Measurements from ENCODE around the gene STX4. TPM values are rescaled to one million over a fixed set of nuclear protein-coding genes. Genes with fewer than 3 reads are reported as not detected.
A peak's percentile ranks its signal among the peaks of the same experiment; 100 is the strongest.

Gene STX4
- total RNA-seq, 1 experiment from 2014 or later: 32.3 TPM

GRCh38 chr16:30985401-30986128 lies 47.8 kb upstream of the STX4 start:
- Histone ChIP-seq H3T11ph (ENCODE audit: low read length) (no peak overlapping the region), H2AFZ (ENCODE audit: low read length) (no peak overlapping the region), H3K14ac (ENCODE audit: insufficient read depth, low read length) (no peak overlapping the region), H3K23me2 (ENCODE audit: insufficient read length, low read depth, low read length, poor library complexity, severe bottlenecking) (no peaks in the 10 kb centered on the region), H3K27ac (ENCODE audit: insufficient read length, low read depth, low read length) (no peak overlapping the region), H2BK120ac (ENCODE audit: low read depth, low read length, poor library complexity, severe bottlenecking) (no peak overlapping the region), H3K4ac (ENCODE audit: low read depth, low read length) (no peak overlapping the region), H2BK15ac (ENCODE audit: low read depth, low read length) (no peak overlapping the region), H3K9ac (ENCODE audit: extremely low read depth, insufficient read length, low read length) (no peak overlapping the region), H2BK20ac (ENCODE audit: low read depth, low read length, poor library complexity, severe bottlenecking) (no peak overlapping the region), H2BK5ac (ENCODE audit: insufficient read length, low read length) (no peak overlapping the region), H4K8ac (replicated peaks; ENCODE audit: insufficient read length, low read depth, low read length) (no peak overlapping the region), H4K91ac (ENCODE audit: insufficient read length, low read depth, low read length) (no peak overlapping the region), H3K4me1 (ENCODE audit: insufficient read depth, low read length) (no peaks in the 10 kb centered on the region), H3K79me2 (ENCODE audit: insufficient read depth, low read length) (no peaks in the 10 kb centered on the region), H3K27me3 (ENCODE audit: insufficient read depth, low read length) (no peaks in the 10 kb centered on the region), H3K9me3 (ENCODE audit: control insufficient read depth, low read depth, low read length) (no peaks in the 10 kb centered on the region), H3K4me2 (ENCODE audit: insufficient read depth, insufficient read length, low read length) (peak overlapping the region; percentile 3), H2AK5ac (ENCODE audit: insufficient read length, low read length) (no peak overlapping the region), H4K5ac (ENCODE audit: insufficient read length, low read depth, low read length) (no peak overlapping the region), H4K20me1 (ENCODE audit: control insufficient read depth, insufficient read depth, insufficient read length) (no peaks in the 10 kb centered on the region), H3K56ac (ENCODE audit: insufficient read length, low read depth, low read length) (no peak overlapping the region), H3K79me1 (ENCODE audit: insufficient read depth, low read depth, low read length, poor library complexity, severe bottlenecking) (no peaks in the 10 kb centered on the region), H3K23ac (ENCODE audit: insufficient read length, low read depth, low read length) (no peak overlapping the region), H2BK12ac (ENCODE audit: insufficient read length, low read depth, low read length) (no peak overlapping the region), H3K18ac (ENCODE audit: insufficient read length, low read depth, low read length) (no peak overlapping the region)
- no CpG with 5 or more reads among the region's 20 CpGs for WGBS (ENCODE audit: extremely low coverage, insufficient read length, low lambda C conversion rate)
- no peak; the same call in 2 of the 3 replicates for TF ChIP-seq CTCF (conservative IDR thresholded peaks at IDR 0.05)
- no peaks in the 10 kb centered on the region for H3K9me3 Mint-ChIP-seq
- H3K4me1 Mint-ChIP-seq: peaks cover 5 to 10% of the 10 kb centered on the region in 2 experiments
- no peaks in the 10 kb centered on the region; the same call in 1 of the 2 replicates for H3K27me3 Mint-ChIP-seq (ENCODE audit: low read depth)
- H3K4me3 Mint-ChIP-seq: peak overlapping the region; percentile 42 to 58; a peak in 3 of 5 replicates
- H3K36me3 Mint-ChIP-seq (ENCODE audit: insufficient read depth in 1 of 3, low read depth in 3 of 3): peaks cover 15 to 33% (median 32%) of the 10 kb centered on the region in 3 experiments; a peak in 6 of 7 replicates
- peak overlapping the region in 1 of 3 experiments; percentile 92; a peak in 1 of 7 replicates for H3K27ac Mint-ChIP-seq
- DNase-seq: peak; percentile 81
